HG03135 (cell line): ENCODE data around the gene MAB21L4.

Source experiments
- ATAC-seq: cut with Tn5 transposase; IDR thresholded peaks from one replicate; pipeline ENCODE4 v1.9.1; 2021; ENCODE audit warnings: mild to moderate bottlenecking, moderate library complexity; ENCODE audit not compliant: unreplicated experiment

MAB21L4 gene

GRCh38 chr2:240895656-240896388 is at the start of gene MAB21L4:
TSS of gene MAB21L4 (minus strand) at chr2:240896156. CDS start at chr2:240895997, 159 bp downstream.
- ATAC-seq = no peak

DNA sequence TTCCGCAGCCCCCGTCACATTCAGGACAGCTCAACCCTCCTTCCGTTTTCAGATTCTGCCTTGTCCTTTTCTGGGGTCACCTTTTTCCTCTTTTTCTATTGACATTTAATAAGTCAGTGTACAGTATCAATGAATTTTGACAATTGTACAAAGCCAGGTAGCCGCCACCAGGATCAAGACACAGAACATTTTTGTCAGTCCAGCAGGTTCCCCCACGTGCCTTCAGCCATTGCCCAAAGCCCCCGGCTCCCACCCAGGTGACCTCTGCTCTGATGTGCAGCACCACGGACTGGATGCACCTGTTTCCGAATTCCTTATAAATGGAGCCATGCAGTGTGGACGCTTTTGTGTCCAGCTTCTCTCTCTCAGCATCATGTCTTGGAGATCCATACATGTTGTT is 40.1 kb upstream of the MAB21L4 start:
- no peak for ATAC-seq

- no peak for ATAC-seq
Measured at GRCh38 chr2:240935103-240935876, 39.3 kb upstream of the MAB21L4 start.

DNA sequence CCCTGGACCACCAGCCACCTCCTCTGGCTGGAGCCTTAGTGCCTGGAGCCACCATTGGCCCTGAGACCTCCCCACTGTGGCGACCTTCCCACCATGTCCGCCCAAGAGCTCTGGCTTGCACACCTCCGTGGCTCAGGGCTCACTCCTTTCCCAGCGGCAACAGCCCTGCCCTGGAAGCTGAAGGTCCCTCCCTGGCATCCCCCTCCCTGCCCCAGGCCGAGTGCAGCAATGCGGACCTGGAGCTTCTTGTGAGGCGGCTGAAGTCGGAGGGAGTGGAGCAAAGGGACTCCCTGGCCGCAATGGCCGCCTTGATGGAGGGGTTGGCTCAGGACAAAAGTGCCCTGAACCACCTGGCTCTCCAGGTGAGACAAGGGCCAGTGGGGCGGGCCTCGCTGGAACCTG is 38.7 kb upstream of the MAB21L4 start:
- no peak for ATAC-seq

DNA sequence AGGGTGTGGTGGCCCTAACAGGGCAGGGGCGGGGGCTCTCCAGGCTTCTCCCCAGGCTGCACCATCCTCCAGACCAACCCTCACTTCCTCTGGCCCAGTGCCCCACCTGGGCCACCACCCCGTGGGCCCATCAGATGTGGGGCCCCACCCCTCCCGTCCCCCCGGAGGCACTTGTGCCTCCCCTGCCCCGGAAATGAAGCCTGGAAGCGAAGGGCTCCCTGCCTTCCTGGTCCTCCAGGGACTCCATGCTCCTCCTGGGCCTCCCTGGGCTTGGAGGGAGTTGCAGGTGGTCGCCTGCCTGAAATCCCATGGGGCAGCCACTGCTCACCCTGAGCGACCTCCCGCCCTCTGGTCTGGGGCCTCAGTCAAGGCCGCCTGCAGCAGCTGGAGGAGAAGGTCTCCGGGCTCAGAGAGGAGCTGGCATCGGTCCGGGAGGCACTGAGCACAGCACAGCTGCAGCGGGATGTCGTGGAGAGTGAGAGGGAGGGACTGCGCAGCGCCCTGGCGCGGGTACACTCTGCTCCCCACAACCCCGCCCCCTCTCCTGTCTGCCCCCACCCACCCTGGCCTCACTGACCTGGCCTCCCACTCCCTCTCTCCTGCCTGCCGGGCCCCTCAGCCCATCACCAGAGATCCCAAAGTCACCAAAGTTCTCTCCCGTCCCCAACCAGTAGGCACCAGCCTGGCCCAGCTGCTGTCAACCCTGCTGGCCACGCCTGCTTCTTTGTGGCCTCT is 38.2 kb upstream of the MAB21L4 start:
- ATAC-seq = no peak

DNA sequence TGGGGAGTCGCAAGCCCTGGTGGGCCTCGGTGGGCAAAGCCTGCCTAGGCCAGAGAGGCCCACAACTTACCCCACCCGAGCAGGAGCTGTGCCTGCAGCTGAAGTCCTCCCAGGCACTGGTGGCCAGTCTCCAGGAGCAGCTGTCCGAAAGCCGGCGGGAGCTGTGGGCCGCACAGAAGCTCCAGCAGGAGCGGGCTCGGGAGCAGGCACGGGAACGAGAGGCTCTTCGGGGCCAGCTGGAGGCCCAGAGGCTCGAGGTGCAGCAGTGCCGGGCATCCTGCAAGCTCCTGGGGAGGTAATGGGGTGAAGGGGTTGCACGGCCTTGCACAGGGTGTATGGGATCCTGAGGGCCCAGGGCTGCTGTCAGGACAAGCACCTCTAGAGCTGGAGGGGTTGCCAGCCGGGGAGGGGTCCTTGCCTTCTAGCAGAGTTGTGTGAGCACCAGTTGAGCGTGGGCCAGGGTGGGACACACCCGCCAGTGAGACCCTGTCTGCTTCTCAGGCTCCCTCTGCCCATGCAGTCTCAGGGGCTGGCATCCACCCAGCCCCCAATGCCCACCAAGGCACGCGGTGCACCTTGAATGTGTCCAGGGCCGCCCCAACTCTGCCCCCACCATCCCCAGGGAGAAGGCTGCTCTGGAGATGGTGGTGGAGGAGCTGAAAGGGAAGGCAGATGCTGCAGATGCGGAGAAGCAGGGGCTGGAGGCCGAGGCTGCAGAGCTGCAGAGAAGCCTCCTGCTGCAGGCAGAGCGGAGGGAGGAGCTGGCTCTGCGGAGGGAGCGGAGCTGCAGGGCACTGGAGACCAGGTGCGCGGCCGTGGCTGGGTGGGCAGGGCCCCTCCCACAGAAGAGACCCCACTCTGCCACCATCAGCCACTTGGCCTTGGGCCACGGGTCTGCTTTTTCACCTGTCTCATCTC is 37.4 kb upstream of the MAB21L4 start:
- no peak for ATAC-seq

DNA sequence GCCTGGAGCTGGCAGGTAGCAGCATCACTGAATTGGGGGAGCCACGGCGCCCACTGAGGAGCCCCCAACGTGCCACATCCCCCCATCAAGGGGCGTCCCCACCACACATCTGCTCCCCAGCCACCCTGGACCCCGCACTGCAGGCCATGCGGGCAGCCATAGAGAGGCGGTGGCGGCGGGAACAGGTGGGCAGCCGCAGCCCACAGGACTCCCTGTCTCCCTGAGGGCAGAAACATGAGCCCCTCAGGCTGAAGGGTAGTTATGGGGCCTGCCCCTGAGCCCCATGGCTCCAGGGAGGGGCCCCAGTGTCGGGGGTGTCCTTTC is 36.7 kb upstream of the MAB21L4 start:
- no peak for ATAC-seq

DNA sequence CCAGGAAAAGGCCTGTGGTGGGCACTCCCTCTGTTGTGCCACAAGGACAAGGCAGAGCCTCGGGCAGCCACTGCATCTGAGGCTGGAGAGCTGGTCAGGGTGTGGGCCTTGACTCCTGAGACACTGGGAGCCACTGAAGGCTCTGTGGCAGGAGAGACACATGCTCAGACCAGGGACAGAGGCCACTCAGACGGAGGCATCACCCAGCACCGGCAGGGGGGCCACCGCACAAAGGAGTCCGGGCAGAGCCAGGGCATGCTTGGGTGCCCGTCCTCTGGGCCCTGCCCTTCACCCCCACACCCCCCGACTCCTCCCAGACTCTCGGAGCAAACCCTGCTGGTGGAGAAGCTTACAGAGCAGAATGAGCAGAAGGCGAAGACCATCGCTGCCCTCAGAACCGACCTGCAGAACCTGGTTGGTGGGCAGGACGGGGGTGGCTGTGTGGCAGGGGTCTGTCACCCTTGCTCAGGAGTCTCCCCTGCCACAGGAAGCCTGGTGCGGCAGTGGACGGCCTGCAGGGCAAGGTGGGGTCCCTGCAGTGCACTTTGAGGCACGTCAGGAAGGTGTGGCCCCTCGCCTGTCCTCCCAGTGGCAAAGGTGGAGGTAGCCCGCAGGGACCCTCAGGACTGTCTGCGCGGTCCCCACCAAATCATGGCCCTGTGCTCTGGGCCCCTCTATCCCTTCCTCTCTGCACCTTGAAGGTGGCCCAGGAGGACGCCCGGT is 36.2 kb upstream of the MAB21L4 start:
- no peak for ATAC-seq

DNA sequence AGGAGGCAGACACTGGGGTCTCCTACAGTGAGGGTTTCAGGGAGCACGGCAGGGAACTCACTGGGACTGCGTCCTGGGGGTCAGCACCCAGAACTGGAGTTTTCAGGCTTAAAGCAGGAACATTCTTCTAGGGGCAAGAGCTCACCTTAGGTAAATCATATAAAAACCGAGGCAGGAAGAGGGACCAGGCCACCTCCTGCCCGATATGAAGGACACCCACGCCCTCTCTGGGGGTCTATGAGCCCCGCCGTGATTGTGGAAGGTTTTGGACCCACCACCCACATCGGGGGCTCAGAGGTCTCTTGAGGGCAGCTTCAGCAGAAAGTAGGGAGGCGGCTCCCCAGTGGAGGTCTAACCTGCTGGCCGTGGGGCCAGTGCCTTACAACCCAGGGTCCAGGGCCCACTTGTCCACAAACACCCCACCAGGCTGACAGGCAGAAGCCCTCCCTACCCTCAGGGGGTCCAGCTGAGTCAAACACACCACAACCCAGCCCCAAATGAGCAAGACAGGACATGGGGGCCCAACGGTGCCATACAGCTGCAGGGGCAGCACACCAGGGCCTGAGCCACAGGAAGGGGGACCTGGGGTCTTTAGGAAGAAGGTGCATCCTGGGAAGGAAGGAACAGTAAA is 35.5 kb upstream of the MAB21L4 start:
- no peak for ATAC-seq

GRCh38 chr2:240930631-240931318 is 34.8 kb upstream of the MAB21L4 start:
- ATAC-seq = no peak

- no peak for ATAC-seq
Measured at GRCh38 chr2:240930096-240930630, 34.2 kb upstream of the MAB21L4 start.

- no peak for ATAC-seq
Measured at GRCh38 chr2:240929364-240930095, 33.6 kb upstream of the MAB21L4 start.

- ATAC-seq = no peak
Measured at GRCh38 chr2:240928476-240929363, 32.8 kb upstream of the MAB21L4 start.

- no peak for ATAC-seq
Measured at GRCh38 chr2:240927390-240927781, 31.4 kb upstream of the MAB21L4 start.

GRCh38 chr2:240926516-240927389 is 30.8 kb upstream of the MAB21L4 start:
- ATAC-seq = no peak
